Activated B cell treated with CpG ODN at 0.5 μM for 24 hours (primary cell): ENCODE data around the gene CHAF1A. TPM values are rescaled to one million over a fixed set of nuclear protein-coding genes. Genes with fewer than 3 reads are reported as not detected.

Experiments
- ATAC-seq: fragments of 200-7000 bp; cut with Tn5 transposase; one replicate; pipeline ENCODE4 v1.10.0; 2021; ENCODE audit warnings: low read depth, mild to moderate bottlenecking, moderate library complexity
- CTCF ChIA-PET: fragments of 350-600 bp; sonication (Branson Sonifier 250); formaldehyde crosslinking; loops from one replicate; lab custom pipeline; 2021; ENCODE audit warnings: antibody characterized with exemption; lab: Charles Lee
- POLR2A ChIA-PET: fragments of 350-600 bp; sonication (Branson Sonifier 250); formaldehyde crosslinking; loops from one replicate; lab custom pipeline; 2021; ENCODE audit warnings: antibody characterized with exemption; lab: Charles Lee
- DNase-seq: peaks from one replicate; pipeline ENCODE4 v3.0.0; 2022
- H3K27ac Mint-ChIP-seq: one replicate; pipeline ENCODE4 v1.8.0; 2020; ENCODE audit warnings: mixed read lengths
- H3K27me3 Mint-ChIP-seq: one replicate; pipeline ENCODE4 v1.8.0; 2021; ENCODE audit warnings: mixed read lengths
- H3K36me3 Mint-ChIP-seq: one replicate; pipeline ENCODE4 v1.8.0; 2021; ENCODE audit warnings: low read depth, mixed read lengths
- H3K4me1 Mint-ChIP-seq: one replicate; pipeline ENCODE4 v1.8.0; 2021; ENCODE audit warnings: mixed read lengths
- H3K4me3 Mint-ChIP-seq: one replicate; pipeline ENCODE4 v1.8.0; 2020; ENCODE audit warnings: mild to moderate bottlenecking, mixed read lengths
- H3K9me3 Mint-ChIP-seq: one replicate; pipeline ENCODE4 v1.8.0; 2020; ENCODE audit warnings: mixed read lengths
- CTCF ChIP-seq: fragments of 200-600 bp; IDR thresholded peaks from one replicate; pipeline ENCODE4 v1.8.0; 2022; ENCODE audit warnings: antibody characterized with exemption, mild to moderate bottlenecking
- intact Hi-C: fragments of 100-400 bp; cut with micrococcal nuclease; formaldehyde crosslinking; loops from one replicate; pipeline ENCODE4 v1.15.1; 2024
- total RNA-seq: library from RNA; stranded (reverse); gene quantifications from 2 replicates; pipeline ENCODE4 v1.2.3, GENCODE V29; 2022

Gene CHAF1A
- total RNA-seq, 1 donor from 2014 or later: 19.2 TPM

- POLR2A ChIA-PET: interaction anchor here (0.6 kb wide), 1 partner anchor 63 kb away, joined by 5 read pairs; no protein-coding TSS in a partner anchor
- H3K9me3 Mint-ChIP-seq: no peaks in the 10 kb centered on the region
- CTCF ChIA-PET: no interaction called here
- peaks cover 16% of the 10 kb centered on the region for H3K4me1 Mint-ChIP-seq
- peaks cover 43% of the 10 kb centered on the region for H3K36me3 Mint-ChIP-seq
- TF ChIP-seq CTCF: no peak
- no peak overlapping the region for H3K27ac Mint-ChIP-seq
- ATAC-seq: no peak
- DNase-seq: no peak
- intact Hi-C loops: no loop called here
- no peaks in the 10 kb centered on the region for H3K27me3 Mint-ChIP-seq
- H3K4me3 Mint-ChIP-seq: no peak overlapping the region
Observed at GRCh38 chr19:4444765-4445741, 42.6 kb downstream of the CHAF1A start.

DNA sequence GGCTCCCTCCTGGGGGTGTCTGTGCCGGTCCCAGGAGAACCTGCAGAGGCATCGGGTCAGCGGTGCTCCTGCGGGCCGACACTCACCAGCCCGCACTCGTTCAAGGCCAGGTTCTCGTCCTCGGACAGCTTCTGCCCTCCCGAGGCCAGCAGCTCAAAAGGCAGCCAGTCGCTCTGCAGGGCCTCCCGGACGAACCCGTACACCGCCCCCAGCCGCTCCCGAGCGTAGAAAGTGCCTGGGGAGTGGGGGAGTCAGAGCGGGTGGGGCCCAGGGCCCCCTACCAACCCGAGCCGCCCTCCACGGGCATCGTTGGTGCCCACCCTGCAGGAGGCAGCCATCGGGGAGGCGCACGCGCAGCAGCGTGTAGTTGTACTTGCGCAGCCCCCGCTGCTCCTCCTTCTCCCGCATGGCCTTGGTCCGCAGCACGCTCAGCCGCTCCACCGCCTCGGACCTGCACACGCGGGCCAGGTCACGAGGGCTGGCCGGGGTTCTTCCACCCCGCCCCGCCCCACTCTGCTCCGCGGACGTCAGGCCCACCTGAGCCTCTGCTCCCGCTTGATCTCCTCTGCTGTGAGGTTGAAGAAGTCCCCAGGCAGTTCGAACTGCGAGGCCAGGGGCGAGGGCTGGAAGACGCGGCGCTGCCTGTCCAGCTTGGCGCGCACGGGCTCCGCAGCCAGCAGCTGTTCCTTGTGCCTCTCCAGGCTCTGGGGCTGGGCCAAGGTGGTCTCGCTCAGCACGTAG, 43.7 kb downstream of the CHAF1A start:
- ATAC-seq (no peak), DNase-seq (no peak)
- Mint-ChIP-seq H3K27ac (no peak overlapping the region), H3K9me3 (no peaks in the 10 kb centered on the region), H3K27me3 (no peaks in the 10 kb centered on the region), H3K4me1 (peaks cover 16% of the 10 kb centered on the region), H3K36me3 (peaks cover 53% of the 10 kb centered on the region), H3K4me3 (no peak overlapping the region)
- ChIA-PET CTCF (no interaction called here), POLR2A (no interaction called here)
- TF ChIP-seq CTCF: no peak
- intact Hi-C loops: no loop called here

GRCh38 chr19:4446704-4447200, 44.3 kb downstream of the CHAF1A start:
- CTCF ChIA-PET: no interaction called here
- ATAC-seq: no peak

GRCh38 chr19:4447327-4448146, 45.1 kb downstream of the CHAF1A start:
- ChIA-PET POLR2A (no interaction called here), CTCF (no interaction called here)
- ATAC-seq: no peak
- Mint-ChIP-seq H3K9me3 (no peaks in the 10 kb centered on the region), H3K4me1 (peaks cover 8% of the 10 kb centered on the region), H3K27me3 (no peaks in the 10 kb centered on the region), H3K27ac (no peak overlapping the region), H3K36me3 (peaks cover 65% of the 10 kb centered on the region), H3K4me3 (no peak overlapping the region)
- no peak for DNase-seq
- intact Hi-C loops: no loop called here
- no peak for TF ChIP-seq CTCF

More at GRCh38 chr19:4446704-4447200, 44.3 kb downstream of the CHAF1A start:
- POLR2A ChIA-PET: no interaction called here
- peaks cover 58% of the 10 kb centered on the region for H3K36me3 Mint-ChIP-seq
- no peaks in the 10 kb centered on the region for H3K27me3 Mint-ChIP-seq
- no peak for TF ChIP-seq CTCF
- no peak overlapping the region for H3K4me3 Mint-ChIP-seq
- no peaks in the 10 kb centered on the region for H3K9me3 Mint-ChIP-seq
- H3K27ac Mint-ChIP-seq: no peak overlapping the region
- intact Hi-C loops: no loop called here
- H3K4me1 Mint-ChIP-seq: peaks cover 16% of the 10 kb centered on the region
- no peak for DNase-seq
